ENCODE results near the gene OR7D2. TPM values are rescaled to one million over a fixed set of nuclear protein-coding genes. Genes with fewer than 3 reads are reported as not detected.

Gene OR7D2
- total RNA-seq, 6 experiments from 2014 or later: not detected

- peak overlapping the region; percentile 85 for H3K4me3 Mint-ChIP-seq
- H3K36me3 Mint-ChIP-seq (ENCODE audit: low read depth): no peaks in the 10 kb centered on the region
- no peaks in the 10 kb centered on the region for H3K9me3 Mint-ChIP-seq
- H3K4me1 Mint-ChIP-seq (ENCODE audit: low read depth): peaks cover 5% of the 10 kb centered on the region
- peak; percentile 59 for DNase-seq
- H3K27ac Mint-ChIP-seq: no peak overlapping the region
- TF ChIP-seq CTCF (IDR thresholded peaks at IDR 0.05): peak; percentile 94
- H3K27me3 Mint-ChIP-seq (ENCODE audit: insufficient read depth): peaks cover 10% of the 10 kb centered on the region
Measured at GRCh38 chr19:9205501-9206113, 26.8 kb downstream of the OR7D2 start.

- Mint-ChIP-seq H3K27ac (no peak within 1 kb of the TSS), H3K36me3 (ENCODE audit: low read depth) (no peaks in the 10 kb centered on the region), H3K9me3 (peaks cover 27% of the 10 kb centered on the region), H3K4me3 (no peak within 1 kb of the TSS), H3K4me1 (ENCODE audit: low read depth) (no peaks in the 10 kb centered on the region), H3K27me3 (ENCODE audit: insufficient read depth) (peaks cover under 1% of the 10 kb centered on the region; the same call in 1 of the 2 replicates)
- no peak for DNase-seq
- no peak for TF ChIP-seq CTCF (IDR thresholded peaks at IDR 0.05)
Measured at GRCh38 chr19:9219489-9219888, 40.7 kb downstream of the OR7D2 start, which contains the start of gene OR7D4. TSS of gene OR7D4 (minus strand) at chr19:9219589. CDS start at chr19:9214837, 4,752 bp downstream.

Other genes with a start within 250 kb of the OR7D2 start
- gene MUC16, start 168.6 kb upstream of the OR7D2 start, total RNA-seq (2021; fragmentation: NEBNext Ultra II Directional; extraction: Animal tissue kit (Norgen Biotek cat#: 25700)): not detected
- not detected for gene OR1M1, start 91.9 kb upstream of the OR7D2 start, total RNA-seq (2021; fragmentation: NEBNext Ultra II Directional; extraction: Animal tissue kit (Norgen Biotek cat#: 25700))
- gene OR7G2, start 71.5 kb upstream of the OR7D2 start, total RNA-seq (2021; fragmentation: NEBNext Ultra II Directional; extraction: Animal tissue kit (Norgen Biotek cat#: 25700)): not detected
- gene OR7G1, start 63.2 kb upstream of the OR7D2 start, total RNA-seq (2021; fragmentation: NEBNext Ultra II Directional; extraction: Animal tissue kit (Norgen Biotek cat#: 25700)): not detected
- gene OR7G3, start 52.0 kb upstream of the OR7D2 start, total RNA-seq (2021; fragmentation: NEBNext Ultra II Directional; extraction: Animal tissue kit (Norgen Biotek cat#: 25700)): not detected
- 10 to 100 TPM; 17.1 to 21.8 (median 20.5) TPM for gene ZNF317, start 38.6 kb upstream of the OR7D2 start, total RNA-seq (2021; fragmentation: NEBNext Ultra II Directional; extraction: Animal tissue kit (Norgen Biotek cat#: 25700))
- not detected for gene OR7D4, start 40.6 kb downstream of the OR7D2 start, total RNA-seq (2021; fragmentation: NEBNext Ultra II Directional; extraction: Animal tissue kit (Norgen Biotek cat#: 25700))
- not detected for gene OR7E24, start 72.0 kb downstream of the OR7D2 start, total RNA-seq (2021; fragmentation: NEBNext Ultra II Directional; extraction: Animal tissue kit (Norgen Biotek cat#: 25700))
- 1 to 10 TPM; 5.5 to 7.1 (median 6.6) TPM for gene ZNF699, start 130.9 kb downstream of the OR7D2 start, total RNA-seq (2021; fragmentation: NEBNext Ultra II Directional; extraction: Animal tissue kit (Norgen Biotek cat#: 25700))
- 10 to 100 TPM in 5 of 6 experiments, 1 to 10 TPM in 1; 9.2 to 13.8 (median 11.5) TPM for gene ZNF559, start 145.2 kb downstream of the OR7D2 start, total RNA-seq (2021; fragmentation: NEBNext Ultra II Directional; extraction: Animal tissue kit (Norgen Biotek cat#: 25700))
- 1 to 10 TPM in 2 of 6 experiments, under 1 TPM in 4; 0.66 to 1.3 (median 0.91) TPM for gene ZNF177, start 184.0 kb downstream of the OR7D2 start, total RNA-seq (2021; fragmentation: NEBNext Ultra II Directional; extraction: Animal tissue kit (Norgen Biotek cat#: 25700))

Measured in HFFc6 (cell line).